ENCODE results near the gene RAB1B.

DNA sequence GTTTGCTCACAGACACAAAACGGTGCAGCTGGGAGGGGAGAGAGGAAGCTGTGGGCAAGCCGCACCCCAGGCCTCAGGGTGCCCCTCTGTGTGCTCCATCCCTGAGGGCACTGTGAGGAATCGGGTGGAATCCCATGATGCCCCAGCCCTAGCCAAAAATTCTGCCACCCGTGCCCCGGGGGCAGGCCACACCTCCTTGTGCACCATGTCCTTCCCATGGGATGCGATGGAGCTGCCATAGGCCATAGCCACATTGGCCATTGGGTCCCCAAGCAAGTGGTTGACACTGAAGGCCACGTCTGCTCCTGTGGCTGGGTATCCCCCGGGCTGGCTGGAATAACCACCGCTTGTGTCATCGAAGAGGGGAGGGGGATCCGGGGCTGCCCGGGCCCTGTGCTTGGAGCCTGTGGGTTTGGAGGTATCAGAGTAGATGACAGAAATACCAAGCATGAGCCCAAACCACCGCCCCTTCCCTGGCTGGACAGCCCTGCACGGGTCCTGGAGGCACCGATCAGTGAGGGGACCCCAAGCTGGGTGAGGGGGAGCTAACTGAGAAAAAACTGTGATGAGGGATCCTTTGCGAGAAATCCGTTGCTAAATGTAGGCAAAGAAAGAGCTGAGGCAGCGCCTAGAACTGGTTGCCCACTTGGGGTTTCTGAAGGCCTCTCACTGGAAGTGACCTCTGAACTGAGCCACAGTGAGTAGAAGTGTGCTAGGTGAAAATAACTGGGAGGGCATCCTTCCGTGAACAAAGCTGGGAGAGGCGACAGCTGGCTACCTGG, 19.6 kb downstream of the RAB1B start:
- TF ChIP-seq REST (IDR thresholded peaks at IDR 0.05; ENCODE audit: insufficient read depth in 1 of 2, low read depth in 2 of 2, low read length in 2 of 2) = no peak
- no peak for TF ChIP-seq POLR2AphosphoS5 (IDR thresholded peaks at IDR 0.05; ENCODE audit: low read depth, low read length)
- no peak for TF ChIP-seq TAF1 (IDR thresholded peaks at IDR 0.05; ENCODE audit: borderline replicate concordance, insufficient read depth, low read length)
